ENCODE results near the gene TSACC. TPM values are rescaled to one million over a fixed set of nuclear protein-coding genes. Genes with fewer than 3 reads are reported as not detected.
"Not testable (repeated sequence)": the region's sequence is repeated elsewhere in the genome, so short reads cannot be mapped to it uniquely, and the experiment has no call there.

The TSACC gene
- total RNA-seq: not detected

GRCh38 chr1:156338180-156338976 lies at the start of gene TSACC, which contains the start of gene CCT3:
Gene TSACC, plus strand, starts transcription at chr1:156338526. Its CDS starts 1,232 bp downstream, at chr1:156339758.
Gene CCT3, minus strand, starts transcription at chr1:156338292. Its CDS starts 108 bp downstream, at chr1:156338184.
- DNase-seq: peak; percentile 100

- DNase-seq: no peak
Observed at GRCh38 chr1:156289857-156290256, 48.5 kb upstream of the TSACC start.

- DNase-seq: peak; percentile 89
Observed at GRCh38 chr1:156291226-156292061, 46.9 kb upstream of the TSACC start.

GRCh38 chr1:156293098-156293434 lies 45.3 kb upstream of the TSACC start:
- no peak for DNase-seq

- DNase-seq: no peak
Observed at GRCh38 chr1:156293895-156294294, 44.4 kb upstream of the TSACC start.

- peak; percentile 85 for DNase-seq
Observed at GRCh38 chr1:156295391-156295947, 42.9 kb upstream of the TSACC start, which contains the start of gene GLMP. Gene GLMP, minus strand, starts transcription at chr1:156295679. Its CDS starts 34 bp downstream, at chr1:156295645.

- DNase-seq: no peak
Observed at GRCh38 chr1:156298852-156299357, 39.4 kb upstream of the TSACC start, which contains the start of gene VHLL. Gene VHLL, minus strand, starts transcription at chr1:156299307. Its CDS starts 118 bp downstream, at chr1:156299189.

GRCh38 chr1:156303241-156303640 lies 35.1 kb upstream of the TSACC start:
- no peak for DNase-seq

- no peak for DNase-seq
Observed at GRCh38 chr1:156305215-156305614, 33.1 kb upstream of the TSACC start.

GRCh38 chr1:156308078-156308477 lies 30.2 kb upstream of the TSACC start:
- no peak for DNase-seq

- DNase-seq: no peak
Observed at GRCh38 chr1:156310962-156311361, 27.4 kb upstream of the TSACC start.

GRCh38 chr1:156316909-156317308 lies 21.4 kb upstream of the TSACC start:
- DNase-seq: no peak

- DNase-seq: peak; percentile 41
Observed at GRCh38 chr1:156319664-156320063, 18.7 kb upstream of the TSACC start.

GRCh38 chr1:156320560-156320959 lies 17.8 kb upstream of the TSACC start:
- DNase-seq: no peak

GRCh38 chr1:156323179-156323578 lies 15.1 kb upstream of the TSACC start:
- not testable (repeated sequence) for DNase-seq

- DNase-seq: no peak
Observed at GRCh38 chr1:156336242-156336641, 2.1 kb upstream of the TSACC start.

GRCh38 chr1:156337052-156337887 lies 1.1 kb upstream of the TSACC start:
- DNase-seq: no peak

GRCh38 chr1:156337888-156338179 lies 492 bp upstream of the TSACC start:
- no peak for DNase-seq

GRCh38 chr1:156342166-156342955 lies 4.0 kb downstream of the TSACC start:
- DNase-seq: no peak

GRCh38 chr1:156344409-156344808 lies 6.1 kb downstream of the TSACC start:
- DNase-seq: no peak

GRCh38 chr1:156346035-156346434 lies 7.7 kb downstream of the TSACC start:
- DNase-seq: not testable (repeated sequence)
